Upper lobe of left lung (tissue), 6 donors: ENCODE results near the gene KRTAP4-4. TPM values are rescaled to one million over a fixed set of nuclear protein-coding genes. Genes with fewer than 3 reads are reported as not detected.
"Not testable (repeated sequence)": the region's sequence is repeated elsewhere in the genome, so short reads cannot be mapped to it uniquely, and the experiment has no call there.

ENCODE experiments used
- ATAC-seq, 2 donors: fragments of 200-7000 bp; cut with Tn5 transposase; one replicate each; pipeline ENCODE4 v1.9.1; 2022; ENCODE audit warnings: mild to moderate bottlenecking in 2 of 2, moderate library complexity in 2 of 2; ENCODE audit not compliant: low FRiP score in 2 of 2
- DNase-seq, 2 donors: peaks; one replicate each; pipeline ENCODE4 v3.0.0-alpha.2; 2019 to 2020
- H3K27ac ChIP-seq, 4 donors: fragments of 200-600 bp; sonication (generic); one replicate each; pipeline ENCODE4 v1.5.1; 2016 to 2019
- H3K27me3 ChIP-seq, 4 donors: fragments of 200-600 bp; sonication (generic); one replicate each; pipeline ENCODE4 v1.5.1; 2017 to 2019
- H3K36me3 ChIP-seq, 4 donors: fragments of 200-600 bp; sonication (generic); one replicate each; pipeline ENCODE4 v1.5.1; 2016 to 2019
- H3K4me1 ChIP-seq, 4 donors: fragments of 200-600 bp; sonication (generic); one replicate each; pipeline ENCODE4 v1.5.1; 2018 to 2019
- H3K4me3 ChIP-seq, 4 donors: fragments of 200-600 bp; sonication (generic); one replicate each; pipeline ENCODE4 v1.5.1; 2017 to 2019; ENCODE audit warnings: mild to moderate bottlenecking in 2 of 4, moderate library complexity in 1 of 4
- H3K9me3 ChIP-seq, 4 donors: fragments of 200-600 bp; sonication (generic); one replicate each; pipeline ENCODE4 v1.5.1; 2018 to 2019
- CTCF ChIP-seq, 6 experiments: fragments of 450-650 bp in 4 of 6; fragments of 200-600 bp in 2 of 6; sonication (generic) in 2 of 6; IDR thresholded peaks; one replicate each; pipeline ENCODE4 v1.5.1; 2016 to 2019; ENCODE audit warnings: antibody characterized with exemption in 6 of 6
- EP300 ChIP-seq, 4 donors: sonication (generic); formaldehyde crosslinking; IDR thresholded peaks; one replicate each; pipeline ENCODE4 v1.5.1; 2017; ENCODE audit warnings: antibody characterized with exemption in 4 of 4, control low read depth in 2 of 4
- POLR2A ChIP-seq, 4 donors: fragments of 450-650 bp; IDR thresholded peaks; one replicate each; pipeline ENCODE4 v1.5.1; 2016 to 2017; ENCODE audit warnings: antibody characterized with exemption in 4 of 4, mild to moderate bottlenecking in 2 of 4
- POLR2AphosphoS5 ChIP-seq, 2 donors: sonication (generic); formaldehyde crosslinking; IDR thresholded peaks; one replicate each; pipeline ENCODE4 v1.5.1; 2017; ENCODE audit warnings: antibody characterized with exemption in 2 of 2
- WGBS, 2 donors: methylation state at CpG; one replicate each; pipeline ENCODE4 v1.1.5; 2017 to 2018; 5-methylcytosine and 5-hydroxymethylcytosine counted together
- total RNA-seq, 6 donors: library from RNA; depleted of rRNA in 4 of 6; stranded (reverse); fragments of >200 nt in 4 of 6; gene quantifications; one replicate each; pipeline versions ENCODE4 v1.1.0 to v1.2.1, GENCODE V29; 2016 to 2021
- donor health status: DM: no; HTN: no; CAD: no; lungs with moderate emphysema.
- donor health status: DM: no; HTN: yes; CAD: no; lungs with severe emphysema.

Gene KRTAP4-4
- total RNA-seq, 6 donors from 2014 or later = not detected

GRCh38 chr17:41141361-41141760, 19.2 kb downstream of the KRTAP4-4 start:
- H3K4me1 ChIP-seq = no peaks in the 10 kb centered on the region
- no peak for TF ChIP-seq CTCF (IDR thresholded peaks at IDR 0.05)
- TF ChIP-seq POLR2AphosphoS5 (IDR thresholded peaks at IDR 0.05) = no peak
- no peak for TF ChIP-seq EP300 (IDR thresholded peaks at IDR 0.05)
- TF ChIP-seq POLR2A (IDR thresholded peaks at IDR 0.05) = no peak
- H3K9me3 ChIP-seq = peaks cover 4 to 29% (median 13%) of the 10 kb centered on the region in 4 donors
- DNase-seq (no peak), ATAC-seq (no peak)
- H3K4me3 ChIP-seq = no peak overlapping the region
- no peaks in the 10 kb centered on the region for H3K36me3 ChIP-seq
- H3K27me3 ChIP-seq = no peaks in the 10 kb centered on the region
- H3K27ac ChIP-seq = no peak overlapping the region

- no peaks in the 10 kb centered on the region for H3K36me3 ChIP-seq
- 77 to 84% methylated on average over 3 to 6 of the region's 6 CpGs for WGBS, 2 donors
- no peak for ATAC-seq
- H3K4me3 ChIP-seq = no peak within 1 kb of the TSS
- no peaks in the 10 kb centered on the region for H3K27me3 ChIP-seq
- H3K4me1 ChIP-seq = no peaks in the 10 kb centered on the region
- no peak for DNase-seq
- no peak for TF ChIP-seq EP300 (IDR thresholded peaks at IDR 0.05)
- no peak for TF ChIP-seq POLR2AphosphoS5 (IDR thresholded peaks at IDR 0.05)
- TF ChIP-seq CTCF (IDR thresholded peaks at IDR 0.05) = no peak
- TF ChIP-seq POLR2A (IDR thresholded peaks at IDR 0.05) = no peak
- H3K27ac ChIP-seq = no peak within 1 kb of the TSS
- peaks cover 4 to 29% (median 13%) of the 10 kb centered on the region in 4 donors for H3K9me3 ChIP-seq
These were observed 20.0 kb downstream of the KRTAP4-4 start, which contains the start of gene KRTAP4-6 for GRCh38 chr17:41140360-41141131. Gene KRTAP4-6 (minus strand): TSS chr17:41140544. CDS start chr17:41140487, 57 bp downstream.

- not testable (repeated sequence) for H3K27ac ChIP-seq, H3K4me3 ChIP-seq, H3K27me3 ChIP-seq, H3K4me1 ChIP-seq, H3K36me3 ChIP-seq, ATAC-seq
- WGBS, 2 donors = 79 to 88% methylated on average over 9 to 12 of the region's 12 CpGs
- peaks cover 4 to 29% (median 13%) of the 10 kb centered on the region in 4 donors for H3K9me3 ChIP-seq
- DNase-seq = peak in 1 of 2 donors; percentile 77
These were observed 20.7 kb downstream of the KRTAP4-4 start for GRCh38 chr17:41139865-41140264.

GRCh38 chr17:41133880-41134735, 26.4 kb downstream of the KRTAP4-4 start:
- no peaks in the 10 kb centered on the region for H3K9me3 ChIP-seq
- no peak for DNase-seq
- H3K27me3 ChIP-seq = no peaks in the 10 kb centered on the region
- no peak for ATAC-seq
- no peaks in the 10 kb centered on the region for H3K4me1 ChIP-seq
- WGBS, 2 donors = 52 to 56% methylated on average over 2 of the region's 2 CpGs
- TF ChIP-seq POLR2A (IDR thresholded peaks at IDR 0.05) (no peak), EP300 (IDR thresholded peaks at IDR 0.05) (no peak), CTCF (IDR thresholded peaks at IDR 0.05) (no peak), POLR2AphosphoS5 (IDR thresholded peaks at IDR 0.05) (no peak)
- H3K27ac ChIP-seq = no peak overlapping the region
- no peak overlapping the region for H3K4me3 ChIP-seq
- no peaks in the 10 kb centered on the region for H3K36me3 ChIP-seq

GRCh38 chr17:41131979-41132378, 28.6 kb downstream of the KRTAP4-4 start:
- TF ChIP-seq POLR2A (IDR thresholded peaks at IDR 0.05) (no peak), CTCF (IDR thresholded peaks at IDR 0.05) (no peak), POLR2AphosphoS5 (IDR thresholded peaks at IDR 0.05) (no peak), EP300 (IDR thresholded peaks at IDR 0.05) (no peak)
- Histone ChIP-seq H3K9me3 (no peaks in the 10 kb centered on the region), H3K4me1 (no peaks in the 10 kb centered on the region), H3K4me3 (no peak overlapping the region), H3K36me3 (no peaks in the 10 kb centered on the region), H3K27ac (no peak overlapping the region), H3K27me3 (no peaks in the 10 kb centered on the region)
- ATAC-seq (no peak), DNase-seq (no peak)
- WGBS, 2 donors = 78 to 87% methylated on average over 3 of the region's 3 CpGs
